GM12801 (cell line): ENCODE results near the gene COMT.

Source experiments
- CTCF ChIP-seq: IDR thresholded peaks from one replicate; pipeline ENCODE4 v1.5.1; 2011; ENCODE audit warnings: control low read depth; ENCODE audit not compliant: insufficient read length; ENCODE audit errors: extremely low read depth

The COMT gene

GRCh38 chr22:19955241-19956128, 13.9 kb downstream of the COMT start:
- no peak for TF ChIP-seq CTCF

GRCh38 chr22:19957445-19957844, 15.9 kb downstream of the COMT start:
- TF ChIP-seq CTCF = no peak

GRCh38 chr22:19958083-19959042, 16.8 kb downstream of the COMT start:
- TF ChIP-seq CTCF = no peak

GRCh38 chr22:19959043-19959586, 17.5 kb downstream of the COMT start:
- no peak for TF ChIP-seq CTCF

GRCh38 chr22:19959587-19960490, 18.3 kb downstream of the COMT start:
- TF ChIP-seq CTCF = no peak

GRCh38 chr22:19960491-19961200, 19.1 kb downstream of the COMT start:
- no peak for TF ChIP-seq CTCF
